HG02763 (cell line): ENCODE results near the gene PRSS23.
"Not testable (repeated sequence)": the region's sequence is repeated elsewhere in the genome, so short reads cannot be mapped to it uniquely, and the experiment has no call there.

ENCODE experiments used
- ATAC-seq: cut with Tn5 transposase; IDR thresholded peaks from one replicate; pipeline ENCODE4 v1.9.1; 2021; ENCODE audit warnings: mild to moderate bottlenecking, moderate library complexity; ENCODE audit not compliant: unreplicated experiment

PRSS23 gene

GRCh38 chr11:86800076-86800959, at the start of gene PRSS23:
TSS of gene PRSS23 (plus strand) at chr11:86800542. CDS start at chr11:86807644, 7,102 bp downstream.
- ATAC-seq = no peak

DNA sequence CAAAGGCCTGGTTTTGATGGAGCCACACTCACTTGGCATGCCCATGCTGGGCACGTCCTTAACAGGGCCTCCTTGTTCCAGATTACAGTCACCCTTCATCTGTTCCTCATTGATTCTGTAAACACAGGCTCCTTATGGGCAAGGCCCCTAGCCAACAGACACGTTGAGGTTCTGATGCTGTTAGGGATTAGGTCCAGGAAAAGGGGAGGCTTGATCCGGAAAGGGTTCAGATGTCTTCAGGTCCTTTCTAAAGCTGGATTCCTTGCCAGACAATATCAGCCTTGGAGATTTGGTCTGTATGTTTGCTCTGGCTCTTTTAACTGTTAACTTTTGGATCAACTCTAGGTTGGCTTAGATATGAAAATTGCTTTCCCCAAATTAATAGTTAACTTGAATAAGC, 46.9 kb upstream of the PRSS23 start:
- ATAC-seq = no peak

- no peak for ATAC-seq
These were observed 45.2 kb upstream of the PRSS23 start for GRCh38 chr11:86755146-86755545.

GRCh38 chr11:86758171-86758570, 42.2 kb upstream of the PRSS23 start:
- ATAC-seq = no peak

GRCh38 chr11:86760577-86760976, 39.8 kb upstream of the PRSS23 start:
- ATAC-seq = no peak

DNA sequence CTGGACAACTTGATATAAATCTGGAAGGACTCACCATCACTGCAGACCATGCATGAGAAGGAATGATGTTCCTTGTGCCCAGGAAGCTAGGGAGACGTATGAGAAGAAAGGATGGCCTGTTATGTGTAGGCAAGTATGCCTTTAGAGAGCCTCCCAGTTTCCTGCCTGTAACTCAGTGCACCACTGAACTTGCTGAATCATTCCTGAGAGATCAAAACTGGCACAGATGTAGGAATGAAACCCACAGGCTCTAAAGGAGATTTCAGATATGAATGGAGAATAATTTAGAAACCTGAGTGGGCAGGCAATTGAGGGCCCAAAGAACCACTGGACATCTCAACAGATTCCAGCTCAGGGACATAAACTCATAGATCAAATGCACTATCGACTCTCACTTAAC, 38.4 kb upstream of the PRSS23 start:
- ATAC-seq = no peak

- ATAC-seq = no peak
These were observed 35.1 kb upstream of the PRSS23 start for GRCh38 chr11:86765203-86765602.

- no peak for ATAC-seq
These were observed 34.5 kb upstream of the PRSS23 start for GRCh38 chr11:86765878-86766277.

DNA sequence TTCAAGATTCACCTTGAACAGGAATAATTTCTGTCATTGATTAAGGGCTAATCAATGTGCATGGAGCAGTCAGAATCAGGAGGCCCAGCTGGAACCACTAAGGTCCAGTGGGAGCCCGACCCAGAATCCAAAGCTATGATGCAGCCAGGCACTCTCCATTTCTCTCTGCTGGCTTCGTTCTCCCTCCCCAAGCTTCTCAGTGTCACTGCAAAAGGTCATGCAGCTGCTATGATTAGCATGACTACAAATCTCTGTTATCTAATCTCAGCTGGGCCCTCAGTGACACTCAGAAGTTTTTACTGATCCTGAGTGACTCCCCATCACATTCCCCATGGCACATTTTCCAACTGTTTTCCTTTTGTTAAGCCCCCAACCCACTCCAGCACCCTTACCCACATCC, 31.1 kb upstream of the PRSS23 start:
- no peak for ATAC-seq

GRCh38 chr11:86770473-86771027, 29.8 kb upstream of the PRSS23 start:
- ATAC-seq = not testable (repeated sequence)

DNA sequence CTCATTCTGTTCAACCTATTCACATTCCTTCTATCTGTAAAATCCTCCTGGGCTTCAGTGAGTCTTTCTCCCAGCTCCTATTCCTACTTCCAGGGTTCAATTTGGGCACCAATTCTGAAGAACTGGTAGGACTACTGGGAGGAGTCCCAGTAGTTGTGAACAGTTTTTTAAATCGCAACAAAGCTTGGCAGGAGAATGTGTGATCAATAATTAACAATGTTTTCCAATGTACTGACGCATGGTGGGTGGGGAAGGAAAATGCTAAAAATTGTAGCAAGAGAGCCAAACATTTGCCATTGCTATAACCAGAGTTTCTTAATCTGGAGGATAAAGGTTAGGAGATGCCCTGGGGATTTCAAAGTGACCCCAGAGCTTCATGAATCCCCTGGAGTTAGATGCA, 27.3 kb upstream of the PRSS23 start:
- ATAC-seq = no peak

GRCh38 chr11:86773513-86774252, 26.7 kb upstream of the PRSS23 start:
- ATAC-seq = no peak

GRCh38 chr11:86774417-86774816, 25.9 kb upstream of the PRSS23 start:
- no peak for ATAC-seq

- no peak for ATAC-seq
These were observed 25.0 kb upstream of the PRSS23 start for GRCh38 chr11:86775361-86775760.

DNA sequence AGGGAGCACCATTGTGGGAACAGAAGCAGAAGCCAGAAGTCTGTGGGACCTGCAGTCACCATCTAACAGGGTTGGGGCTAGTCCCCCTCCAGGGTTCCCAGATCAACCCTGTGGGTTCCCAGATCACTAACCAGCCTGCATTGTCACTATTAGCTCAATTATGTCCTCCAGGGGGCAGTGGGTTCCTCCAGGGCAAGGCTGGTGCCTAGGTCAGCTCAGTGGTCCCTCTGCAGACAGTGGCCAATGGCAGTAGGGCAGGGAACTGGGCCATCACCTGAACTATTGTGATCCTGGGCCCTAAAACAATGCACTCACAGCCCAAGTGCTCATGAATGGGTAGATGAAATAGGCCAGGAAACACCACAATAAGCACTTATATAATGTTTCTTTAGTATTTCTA, 18.8 kb upstream of the PRSS23 start:
- ATAC-seq = no peak

- ATAC-seq = no peak
These were observed 17.6 kb upstream of the PRSS23 start for GRCh38 chr11:86782742-86783141.

DNA sequence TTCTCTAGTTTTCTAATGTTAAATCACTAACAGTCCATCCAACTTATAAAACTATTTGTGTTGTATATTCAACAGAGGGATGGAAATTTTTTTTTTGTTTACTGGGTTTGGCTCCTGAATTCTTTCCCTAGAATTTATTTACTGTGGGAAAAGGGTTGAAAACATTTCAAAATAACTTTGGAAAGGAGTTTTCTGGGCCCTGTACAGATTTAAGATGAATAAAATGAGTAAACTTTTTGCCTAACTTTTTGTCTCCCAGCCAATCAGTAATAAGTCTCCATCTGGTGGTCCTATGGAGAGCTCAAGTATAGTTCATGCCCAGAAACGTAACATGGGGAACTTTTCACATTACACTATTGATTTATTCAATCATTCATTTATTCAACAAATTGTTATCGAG, 16.7 kb upstream of the PRSS23 start:
- no peak for ATAC-seq

DNA sequence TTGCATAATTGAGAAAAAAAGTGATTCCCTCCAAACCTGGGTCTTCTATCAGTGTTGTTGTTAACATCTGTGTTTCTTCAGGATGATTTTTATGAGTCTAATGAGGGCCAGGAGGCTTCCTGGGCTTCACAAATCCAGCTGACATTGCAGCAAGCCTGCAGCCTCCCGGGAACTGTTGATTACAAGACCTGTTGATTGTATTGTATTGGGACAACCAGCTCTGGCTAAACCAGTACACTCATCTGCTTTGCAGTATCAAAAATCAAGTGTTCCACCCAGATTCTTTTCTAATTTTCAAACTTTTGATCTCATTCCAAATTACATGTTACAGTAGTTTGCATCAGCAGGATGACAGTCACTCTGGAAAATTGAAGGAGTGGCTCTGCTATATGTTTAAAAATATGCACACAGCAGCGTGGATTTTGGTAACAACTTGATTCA, 16.1 kb upstream of the PRSS23 start:
- ATAC-seq = no peak

GRCh38 chr11:86785576-86785975, 14.8 kb upstream of the PRSS23 start:
- no peak for ATAC-seq

GRCh38 chr11:86787018-86787536, 13.3 kb upstream of the PRSS23 start:
- ATAC-seq = no peak

- ATAC-seq = no peak
These were observed 12.7 kb upstream of the PRSS23 start for GRCh38 chr11:86787656-86788055.
